OCI-M2 (cell line): ENCODE results near the gene GSG1.
"Not testable (repeated sequence)": the region's sequence is repeated elsewhere in the genome, so short reads cannot be mapped to it uniquely, and the experiment has no call there.

ENCODE experiments used
- DNase-seq: peaks from one replicate; lab custom pipeline; 2025; ENCODE audit not compliant: unreplicated experiment; lab: John Stamatoyannopoulos, UW

The GSG1 gene

GRCh38 chr12:13062669-13063068 lies 40.8 kb downstream of the GSG1 start:
- DNase-seq: no peak

GRCh38 chr12:13061377-13061776 lies 42.1 kb downstream of the GSG1 start:
- peak; percentile 48 for DNase-seq

GRCh38 chr12:13060581-13060980 lies 42.9 kb downstream of the GSG1 start:
- DNase-seq: no peak

GRCh38 chr12:13053617-13054016 lies 49.9 kb downstream of the GSG1 start:
- not testable (repeated sequence) for DNase-seq

- DNase-seq: no peak
These were observed 51.0 kb downstream of the GSG1 start for GRCh38 chr12:13052421-13052820.

- no peak for DNase-seq
These were observed 53.7 kb downstream of the GSG1 start for GRCh38 chr12:13049816-13050215.

GRCh38 chr12:13046964-13047363 lies 56.5 kb downstream of the GSG1 start:
- DNase-seq: no peak

- no peak for DNase-seq
These were observed 57.7 kb downstream of the GSG1 start for GRCh38 chr12:13045816-13046215.

GRCh38 chr12:13044906-13045299 lies 58.6 kb downstream of the GSG1 start:
- no peak for DNase-seq

GRCh38 chr12:13044002-13044905 lies 59.2 kb downstream of the GSG1 start, which contains the start of gene FAM234B:
TSS of gene FAM234B (plus strand) at chr12:13044381. CDS start at chr12:13044404, 23 bp downstream.
- DNase-seq: no peak

GRCh38 chr12:13042666-13043230 lies 60.7 kb downstream of the GSG1 start:
- DNase-seq: no peak

- DNase-seq: no peak
These were observed 62.2 kb downstream of the GSG1 start for GRCh38 chr12:13041224-13041623.

- DNase-seq: no peak
These were observed 64.0 kb downstream of the GSG1 start for GRCh38 chr12:13039328-13039956.

- no peak for DNase-seq
These were observed 64.8 kb downstream of the GSG1 start for GRCh38 chr12:13038491-13039161.

GRCh38 chr12:13036881-13037280 lies 66.6 kb downstream of the GSG1 start:
- no peak for DNase-seq

GRCh38 chr12:13035335-13035734 lies 68.1 kb downstream of the GSG1 start:
- not testable (repeated sequence) for DNase-seq
